Measurements from ENCODE around the gene GPR42. TPM values are rescaled to one million over a fixed set of nuclear protein-coding genes. Genes with fewer than 3 reads are reported as not detected.
"Not testable (repeated sequence)": the region's sequence is repeated elsewhere in the genome, so short reads cannot be mapped to it uniquely, and the experiment has no call there.

Gene GPR42
- polyA plus RNA-seq, 3 donors, result not detected

DNA sequence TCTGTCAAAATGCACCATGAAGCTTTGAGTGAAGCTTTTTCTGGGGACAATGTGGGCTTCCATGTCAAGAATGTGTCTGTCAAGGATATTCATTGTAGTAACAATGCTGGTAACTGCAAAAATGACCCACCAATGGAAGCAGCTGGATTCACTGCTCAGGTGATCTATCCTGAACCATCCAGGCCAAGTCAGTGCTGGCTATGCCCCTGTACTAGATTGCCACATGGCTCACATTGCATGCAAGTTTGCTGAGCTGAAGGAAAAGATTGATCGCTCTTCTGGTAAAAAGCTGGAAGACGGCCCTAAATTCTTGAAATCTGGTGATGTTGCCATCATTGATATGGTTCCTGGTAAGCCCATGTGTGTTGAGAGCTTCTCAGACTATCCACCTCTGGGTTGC, 12.7 kb downstream of the GPR42 start:
- no peak for DNase-seq (ENCODE audit: extremely low read depth in 1 of 11, low read depth in 9 of 11, low spot score in 4 of 11)

DNA sequence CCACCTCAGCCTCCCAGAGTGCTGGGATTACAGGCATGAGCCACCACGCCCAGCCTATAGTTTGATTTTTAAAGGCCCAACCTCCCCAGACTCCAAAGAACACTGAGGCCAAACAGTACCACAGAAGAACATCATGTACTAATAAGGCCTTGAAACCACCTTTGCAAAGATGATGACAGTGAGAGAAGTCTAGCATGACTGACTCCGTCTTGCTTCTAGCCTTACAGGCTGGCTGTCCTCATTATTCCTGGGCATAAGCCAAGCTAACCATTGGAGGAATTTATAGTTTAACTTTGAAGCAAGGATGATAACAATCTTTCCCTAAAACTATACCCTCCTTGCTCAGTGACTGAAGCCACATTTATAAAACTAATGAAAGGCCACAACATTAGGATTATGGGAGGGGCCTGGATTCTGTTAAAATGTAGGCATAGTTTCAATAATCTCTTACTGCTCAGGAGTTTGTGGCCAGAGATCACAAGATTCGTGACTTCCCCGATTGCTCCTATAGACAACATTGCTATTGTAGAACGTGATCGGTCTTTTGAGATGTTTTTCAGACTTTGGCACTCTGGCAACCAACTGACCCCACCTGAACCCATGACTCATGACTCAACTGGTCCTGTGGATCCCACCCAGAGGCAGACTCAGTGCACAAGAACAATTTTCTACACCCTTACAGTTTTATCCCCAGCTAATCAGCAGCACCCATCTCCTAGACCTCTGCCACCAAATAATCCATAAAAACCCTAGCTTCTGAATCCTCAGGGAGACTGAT, 17.6 kb downstream of the GPR42 start:
- no peak for DNase-seq (ENCODE audit: extremely low read depth in 1 of 11, low read depth in 9 of 11, low spot score in 4 of 11)

DNA sequence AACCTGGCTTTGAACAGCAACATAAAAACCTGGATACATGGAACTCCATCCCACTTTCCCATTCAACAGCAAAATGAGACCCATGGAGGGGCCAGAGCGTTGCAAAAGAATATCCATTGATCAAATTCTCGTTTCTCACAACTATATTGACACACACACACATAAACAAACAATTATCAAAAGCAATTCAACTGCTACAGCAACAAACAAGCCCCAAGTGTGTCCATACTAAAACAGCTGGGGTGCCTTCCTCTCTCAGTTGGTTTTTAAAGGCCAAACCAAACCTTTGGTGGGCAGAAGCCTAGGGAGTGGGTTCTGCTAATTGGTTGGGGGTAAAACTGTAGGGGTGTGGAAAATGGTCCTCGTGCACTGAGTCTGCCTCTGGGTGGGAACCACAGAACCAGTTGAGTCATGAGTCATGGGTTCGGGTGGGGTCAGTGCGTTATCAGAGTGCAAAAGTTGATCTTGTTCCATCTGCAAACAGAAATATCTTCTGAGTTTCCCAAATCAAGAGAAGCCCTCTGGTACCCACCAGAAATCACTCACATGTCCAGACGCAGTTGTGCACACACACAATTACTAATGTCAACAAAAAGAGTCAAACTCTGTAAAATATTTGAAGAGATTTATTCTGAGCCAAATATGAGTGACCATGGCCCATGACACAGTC, 18.5 kb downstream of the GPR42 start:
- DNase-seq (ENCODE audit: extremely low read depth in 1 of 11, low read depth in 9 of 11, low spot score in 4 of 11), result no peak

DNA sequence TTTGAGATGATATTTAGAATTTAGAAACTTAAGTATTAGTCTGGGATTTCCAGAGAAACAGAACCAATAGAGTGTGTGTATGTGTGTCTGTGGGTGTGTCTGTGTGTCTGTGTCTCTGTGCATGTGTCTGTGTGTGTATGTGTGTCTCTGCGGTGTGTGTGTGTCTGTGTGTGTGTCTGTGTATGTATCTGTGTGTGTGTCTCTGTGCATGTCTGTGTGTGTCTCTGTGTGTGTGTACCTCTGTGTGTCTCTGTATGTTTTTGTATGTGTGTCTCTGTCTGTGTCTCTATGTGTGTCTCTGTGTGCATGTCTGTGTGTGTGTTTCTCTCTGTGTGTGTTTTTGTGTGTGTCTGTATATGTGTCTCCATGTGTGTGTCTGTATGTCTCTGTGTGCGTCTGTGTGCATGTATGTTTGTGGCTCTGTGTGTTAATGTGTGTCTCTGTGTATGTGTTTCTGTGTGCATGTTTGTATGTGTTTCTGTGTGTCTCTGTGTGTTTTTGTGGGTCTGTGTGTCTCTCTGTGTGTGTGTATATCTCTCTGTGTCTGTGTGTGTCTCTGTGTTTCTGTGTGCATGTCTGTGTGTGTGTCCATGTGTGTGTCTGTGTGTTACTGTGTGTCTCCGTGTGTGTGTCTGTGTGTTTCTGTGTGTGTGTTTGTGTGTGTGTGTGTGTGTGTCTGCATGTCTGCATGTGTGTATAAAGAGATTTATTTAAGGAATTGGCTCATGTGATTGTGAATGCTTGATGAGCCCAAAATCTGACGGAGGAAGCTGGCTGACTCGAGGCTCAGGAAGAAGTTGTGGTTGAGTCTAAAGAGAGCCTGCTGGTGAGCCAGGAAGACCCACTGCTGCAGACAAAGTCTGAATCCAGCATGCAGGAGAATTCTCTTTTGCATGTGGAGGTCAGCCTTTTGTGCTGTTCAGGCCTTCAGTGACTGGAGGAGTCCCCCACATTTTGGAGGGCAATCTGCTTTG, 22.2 kb downstream of the GPR42 start:
- DNase-seq (ENCODE audit: extremely low read depth in 1 of 11, low read depth in 9 of 11, low spot score in 4 of 11), result no peak

DNA sequence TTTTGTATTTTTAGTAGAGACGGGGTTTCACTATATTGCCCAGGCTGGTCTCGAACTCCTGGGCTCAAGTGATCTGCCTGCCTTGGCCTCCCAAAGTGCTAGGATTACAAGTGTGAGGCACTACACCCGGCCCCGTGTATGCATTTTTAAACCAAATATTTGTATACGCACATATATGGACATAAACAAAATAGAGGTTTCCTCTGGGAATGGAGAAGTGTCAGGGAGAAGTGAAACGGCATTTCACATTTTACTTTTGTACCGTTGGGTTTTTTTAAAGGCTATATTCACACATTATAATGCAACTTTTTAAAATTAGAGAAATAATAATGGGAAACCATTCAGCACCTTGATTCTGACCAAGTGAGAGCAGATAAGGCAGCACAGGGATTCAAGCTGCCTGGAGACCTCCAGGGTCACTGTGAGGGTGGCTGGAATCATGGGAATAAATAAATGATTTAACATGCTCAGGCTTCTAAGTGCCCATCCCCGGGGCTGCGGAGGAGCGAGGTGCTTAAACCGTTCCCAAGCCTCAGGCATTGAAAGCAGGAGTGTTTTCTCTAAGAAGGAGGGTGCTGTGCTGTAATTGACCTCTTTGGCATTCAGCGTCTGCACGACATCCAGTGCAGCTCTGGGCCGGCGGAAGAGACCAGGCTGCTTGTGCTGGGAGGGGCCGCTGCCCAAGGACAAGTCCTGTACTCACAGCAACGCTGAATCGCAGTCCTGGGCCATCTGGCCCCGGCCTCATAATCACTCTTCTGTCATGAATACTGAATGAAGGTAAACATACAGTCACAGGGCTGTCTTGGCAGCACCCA, 24.7 kb downstream of the GPR42 start:
- no peak for DNase-seq (ENCODE audit: extremely low read depth in 1 of 11, low read depth in 9 of 11, low spot score in 4 of 11)

DNA sequence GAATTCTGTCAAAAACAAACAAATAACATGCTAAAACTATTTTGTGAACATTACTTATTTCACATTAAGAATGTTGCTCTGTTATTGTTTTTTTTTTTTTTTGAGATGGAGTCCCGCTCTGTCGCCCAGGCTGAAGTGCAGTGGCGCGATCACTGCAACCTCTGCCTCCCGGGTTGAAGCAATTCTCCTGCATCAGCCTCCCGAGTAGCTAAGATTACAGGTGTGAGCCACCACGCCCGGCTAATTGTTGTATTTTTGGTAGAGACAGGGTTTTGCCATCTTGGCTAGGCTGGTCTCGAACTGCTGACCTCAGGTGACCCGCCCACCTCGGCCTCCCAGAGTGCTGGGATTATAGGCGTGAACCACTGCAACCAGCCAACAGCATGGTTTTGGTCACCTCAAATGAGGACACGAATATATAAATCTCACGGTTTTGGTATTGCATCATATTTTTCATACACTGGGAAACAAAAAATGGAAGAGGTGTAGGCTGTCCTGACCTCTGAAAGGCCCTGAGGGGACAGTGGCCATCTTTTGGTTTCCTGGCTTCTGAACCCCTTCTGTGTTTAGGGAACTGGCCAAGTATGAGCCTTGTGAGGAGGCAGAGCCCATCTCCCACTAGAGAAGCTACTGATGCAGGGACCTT, 25.5 kb downstream of the GPR42 start:
- no peak for DNase-seq (ENCODE audit: extremely low read depth in 1 of 11, low read depth in 9 of 11, low spot score in 4 of 11)

DNA sequence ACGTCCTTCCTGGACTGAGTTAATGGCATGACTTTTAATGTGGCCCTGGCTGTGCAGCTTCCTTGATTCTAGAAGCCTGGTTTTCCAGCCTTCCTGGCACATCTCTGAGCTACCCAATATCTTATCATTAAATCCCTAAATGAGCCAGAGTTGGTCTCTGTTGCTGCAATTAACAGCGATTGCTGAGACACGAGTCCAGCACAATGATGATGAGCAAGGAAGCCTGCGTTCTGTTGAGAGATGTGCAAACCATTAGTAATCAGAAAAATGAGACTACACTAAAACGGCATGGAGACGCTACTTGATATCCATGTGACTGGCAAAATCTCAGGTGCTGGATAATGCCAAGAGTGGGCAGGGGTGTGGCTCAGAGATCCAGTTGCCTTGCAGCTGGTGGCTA, 26.2 kb downstream of the GPR42 start:
- no peak for DNase-seq (ENCODE audit: extremely low read depth in 1 of 11, low read depth in 9 of 11, low spot score in 4 of 11)

DNA sequence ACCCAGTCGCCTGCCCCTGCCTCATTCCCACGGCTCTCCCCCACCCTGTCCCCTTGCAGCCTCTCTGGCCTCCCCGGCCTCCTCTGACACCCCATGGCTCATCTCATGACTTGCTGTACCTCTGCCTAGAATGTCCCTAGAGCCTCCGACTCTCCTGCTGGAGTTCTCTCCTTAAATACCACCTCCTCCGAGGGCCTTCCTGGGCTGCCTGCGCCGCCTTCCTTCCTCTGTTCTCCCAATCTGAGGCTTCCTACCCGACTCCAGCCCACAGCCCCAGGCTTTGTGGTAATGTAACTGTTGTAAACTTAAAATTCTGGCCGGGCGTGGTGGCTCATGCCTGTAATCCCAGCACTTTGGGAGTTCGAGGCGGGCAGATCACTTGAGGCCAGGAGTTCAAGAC, 27.7 kb downstream of the GPR42 start:
- DNase-seq (ENCODE audit: extremely low read depth in 1 of 11, low read depth in 9 of 11, low spot score in 4 of 11), result no peak

DNA sequence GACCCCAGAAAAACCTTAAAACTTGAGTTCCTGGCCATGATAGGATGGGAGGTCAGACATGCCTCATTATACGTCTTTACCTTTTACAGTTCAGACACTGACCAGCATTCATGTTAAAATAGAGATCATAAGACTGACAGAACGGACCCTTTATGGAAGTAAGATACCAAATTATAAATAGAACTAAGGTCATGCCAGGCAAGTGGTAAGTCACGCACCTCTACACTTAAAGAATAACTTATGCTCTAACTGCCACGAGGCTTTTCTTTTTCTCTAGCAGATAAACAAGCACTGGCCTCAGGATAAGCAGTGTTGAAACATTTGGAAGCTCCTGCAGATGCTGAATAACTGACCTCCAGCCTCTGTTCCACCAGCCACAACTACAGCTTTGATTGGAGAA, 28.4 kb downstream of the GPR42 start:
- DNase-seq (ENCODE audit: extremely low read depth in 1 of 11, low read depth in 9 of 11, low spot score in 4 of 11), result no peak

DNA sequence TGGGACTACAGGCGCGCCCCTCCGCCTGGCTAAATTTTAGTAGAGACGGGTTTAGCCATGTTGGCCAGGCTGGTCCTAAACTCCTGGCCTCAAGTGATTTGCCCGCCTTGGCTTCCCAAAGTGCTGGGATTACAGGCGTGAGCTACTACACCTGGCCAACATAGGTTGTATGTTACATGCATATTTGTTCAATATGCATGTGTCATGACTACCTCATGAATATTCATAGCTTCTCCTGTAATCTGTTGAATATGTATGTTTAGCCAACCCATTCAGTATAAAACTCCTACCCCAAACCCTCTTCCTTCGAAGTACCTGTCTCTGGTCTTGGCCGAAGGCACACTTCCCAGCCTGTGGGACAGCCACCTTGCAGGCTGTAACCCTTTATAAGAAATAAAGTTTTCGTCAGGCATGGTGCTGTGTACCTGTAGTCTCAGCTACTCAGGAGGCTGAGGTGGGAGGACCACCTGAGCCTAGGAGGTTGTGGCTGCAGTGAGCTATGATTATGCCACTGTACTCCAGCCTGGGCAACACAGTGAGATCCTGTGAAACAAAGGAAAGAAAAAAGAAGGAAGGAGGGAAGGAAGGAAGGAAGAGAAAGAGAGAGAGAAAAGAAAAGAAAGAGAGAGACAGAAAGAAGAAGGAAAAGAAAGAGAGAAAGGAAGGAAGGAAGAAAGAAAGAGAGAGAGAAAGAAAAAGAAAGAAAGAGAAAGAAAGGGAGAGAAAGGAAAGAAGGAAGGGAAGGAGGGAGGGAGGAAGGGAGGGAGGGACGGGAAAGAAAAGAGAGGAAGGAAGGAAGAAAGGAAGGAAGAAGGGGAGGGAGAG, 29.3 kb downstream of the GPR42 start:
- no peak for DNase-seq (ENCODE audit: extremely low read depth in 1 of 11, low read depth in 9 of 11, low spot score in 4 of 11)

DNA sequence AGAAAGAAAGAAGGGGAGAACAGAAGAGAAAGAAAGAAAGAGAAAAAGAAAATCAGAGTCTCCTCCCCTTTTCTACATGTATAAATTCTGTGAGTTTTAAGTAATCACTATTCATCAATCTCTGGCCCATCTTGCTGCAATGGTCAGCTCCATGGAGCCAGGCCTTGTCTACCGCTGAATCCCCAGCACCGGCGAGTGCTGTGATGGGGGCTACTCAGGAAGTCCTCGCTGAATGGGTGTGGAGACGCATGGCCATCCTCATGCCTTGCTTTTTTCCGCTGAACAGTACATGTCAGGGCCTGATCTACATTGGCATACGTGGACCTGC, 29.9 kb downstream of the GPR42 start:
- DNase-seq (ENCODE audit: extremely low read depth in 1 of 11, low read depth in 9 of 11, low spot score in 4 of 11), result no peak

DNA sequence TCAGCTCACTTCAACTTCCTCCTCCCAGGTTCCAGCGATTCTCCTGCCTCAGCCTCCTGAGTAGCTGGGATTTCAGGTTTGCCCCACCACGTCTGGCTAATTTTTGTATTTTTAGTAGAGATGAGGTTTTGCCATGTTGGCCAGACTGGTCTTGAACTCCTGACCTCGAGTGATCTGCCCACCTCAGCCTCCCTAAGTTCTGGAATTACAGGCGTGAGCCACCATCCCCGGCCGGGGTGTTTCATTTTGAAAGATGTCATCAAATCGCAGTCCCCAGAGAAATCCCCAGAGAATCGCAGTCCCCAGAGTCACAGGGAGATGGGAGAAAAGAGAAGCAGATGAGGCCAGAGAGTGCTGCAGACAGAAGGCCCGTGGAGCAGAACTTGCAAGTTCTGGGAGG, 30.5 kb downstream of the GPR42 start:
- not testable (repeated sequence) for DNase-seq (ENCODE audit: extremely low read depth in 1 of 11, low read depth in 9 of 11, low spot score in 4 of 11)

DNA sequence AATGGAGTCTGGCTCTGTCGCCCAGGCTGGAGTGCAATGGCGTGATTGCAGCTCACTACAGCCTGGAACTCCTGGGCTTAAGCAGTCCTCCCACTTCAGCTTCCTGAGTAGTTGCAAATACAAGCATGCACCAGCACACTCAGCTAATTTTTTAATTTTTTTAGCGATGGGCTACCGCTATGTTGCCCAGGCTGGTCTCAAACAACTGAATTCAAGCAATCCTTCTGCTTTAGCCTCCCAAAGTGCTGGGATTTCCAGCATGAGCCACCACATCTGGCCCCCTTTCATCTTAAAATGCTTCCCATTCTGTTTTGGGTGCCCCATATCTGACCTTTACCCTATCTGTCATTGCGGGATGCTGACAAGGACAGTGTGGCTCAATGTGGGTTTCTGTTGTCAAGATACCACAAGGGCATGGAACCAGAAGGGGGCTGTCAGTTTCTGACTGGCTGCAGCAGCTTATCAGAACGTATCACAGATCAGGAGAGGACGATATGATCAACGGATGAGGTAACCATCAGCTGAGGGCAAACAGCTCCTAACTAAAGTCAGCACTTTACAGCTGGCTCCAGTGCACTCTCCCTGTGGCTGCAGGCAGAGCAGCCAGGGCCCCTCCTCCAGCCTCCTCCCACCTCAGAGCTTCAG, 32.4 kb downstream of the GPR42 start:
- no peak for DNase-seq (ENCODE audit: extremely low read depth in 1 of 11, low read depth in 9 of 11, low spot score in 4 of 11)

DNA sequence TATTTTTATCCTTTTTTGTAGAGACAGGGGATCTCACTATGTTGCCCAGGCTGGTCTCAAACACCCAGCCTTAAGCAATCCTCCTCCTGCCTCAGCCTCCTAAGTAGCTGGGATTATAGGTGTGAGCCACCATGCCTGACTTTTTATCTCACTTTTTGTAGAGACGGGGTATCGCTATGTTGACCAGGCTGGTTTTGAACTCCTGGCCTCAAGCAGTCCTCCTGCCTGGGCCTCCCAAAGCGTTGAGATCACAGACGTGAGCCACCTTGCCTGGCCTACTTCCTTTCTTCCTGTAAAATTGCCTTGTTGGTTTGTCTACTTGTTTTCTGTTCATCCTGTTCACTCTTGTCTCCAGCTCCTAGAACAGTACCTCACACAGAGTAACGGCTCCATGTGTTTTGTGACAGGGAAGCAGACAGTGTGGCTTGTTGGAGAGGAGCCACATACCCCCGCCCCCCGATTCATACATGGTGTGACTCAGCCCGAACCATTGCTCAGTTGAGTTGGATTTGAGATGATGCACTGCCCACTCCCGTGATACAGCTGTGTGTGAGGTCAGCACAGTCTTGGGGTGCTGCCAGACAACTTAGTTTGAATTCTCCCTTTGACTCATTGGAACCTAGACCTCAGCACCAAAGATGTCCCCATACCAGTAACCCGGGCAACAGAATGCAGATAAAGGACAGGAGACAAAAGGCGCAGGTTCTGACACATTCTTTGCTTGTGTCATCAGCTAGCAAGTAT, 34.2 kb downstream of the GPR42 start:
- DNase-seq (ENCODE audit: extremely low read depth in 1 of 11, low read depth in 9 of 11, low spot score in 4 of 11), result no peak

DNA sequence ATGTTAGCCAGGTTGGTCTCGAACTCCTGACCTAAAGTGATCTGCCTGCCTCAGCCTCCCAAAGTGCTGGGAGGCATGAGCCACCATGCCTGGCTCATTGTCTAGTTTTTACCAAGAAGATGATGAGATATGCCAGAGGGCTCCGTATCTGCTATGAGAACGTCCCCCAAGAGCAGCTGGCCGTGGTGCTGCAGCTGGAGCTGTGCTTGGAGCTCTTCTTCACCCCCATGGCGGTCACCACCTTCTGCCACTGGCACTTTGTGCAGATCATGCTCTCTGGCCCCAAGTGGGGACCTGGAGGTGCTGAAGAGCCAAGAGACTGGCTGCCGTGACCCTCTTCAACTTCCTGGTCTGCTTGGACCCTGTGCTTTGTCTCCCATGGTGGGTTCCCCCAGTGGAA, 36.8 kb downstream of the GPR42 start:
- no peak for DNase-seq (ENCODE audit: extremely low read depth in 1 of 11, low read depth in 9 of 11, low spot score in 4 of 11)

DNA sequence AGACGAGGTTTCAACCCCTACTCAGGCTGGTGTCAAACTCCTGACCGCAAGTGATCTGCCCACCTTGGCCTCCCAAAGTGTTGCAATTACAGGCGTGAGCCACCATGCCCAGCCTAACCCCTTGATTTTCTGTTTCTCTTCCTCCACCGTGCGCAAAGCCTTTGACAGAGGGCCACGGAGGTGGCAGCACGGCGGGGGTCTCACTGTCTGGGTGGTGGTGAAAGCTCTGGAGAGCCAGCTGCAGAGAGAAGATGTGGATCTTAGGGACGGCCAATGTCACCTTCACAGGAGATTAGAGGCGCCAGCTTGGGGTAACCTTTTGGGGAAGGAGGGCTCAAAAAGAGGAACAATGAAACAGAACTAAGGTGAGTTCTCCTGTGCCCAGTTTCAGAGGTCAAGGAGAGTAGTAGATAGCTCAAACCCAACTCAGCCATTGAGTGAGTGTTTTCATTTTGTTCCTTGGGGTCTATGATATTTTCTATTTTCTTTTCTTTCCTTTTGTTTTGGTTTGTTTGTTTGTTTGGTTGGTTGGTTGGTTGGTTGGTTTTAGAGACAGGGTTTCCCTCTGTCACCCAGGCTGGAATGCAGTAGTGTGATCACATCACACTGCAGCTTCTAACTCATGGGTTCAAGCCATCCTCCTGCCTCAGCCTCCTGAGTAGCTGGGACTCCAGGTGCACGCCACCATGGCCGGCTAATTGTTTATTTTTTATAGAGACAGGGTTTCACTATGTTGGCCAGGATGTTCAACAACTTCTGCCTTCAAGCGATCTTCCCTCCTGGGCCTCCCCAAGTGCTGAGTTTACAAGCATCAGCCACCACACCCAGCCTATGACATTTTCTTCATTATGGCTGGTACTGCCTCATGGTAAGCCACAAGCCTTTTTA, 37.7 kb downstream of the GPR42 start:
- no peak for DNase-seq (ENCODE audit: extremely low read depth in 1 of 11, low read depth in 9 of 11, low spot score in 4 of 11)

Data from renal cortex interstitium (tissue), 11 donors.